Panc1 (cell line): Measurements from ENCODE around the gene ZBTB20. TPM values are rescaled to one million over a fixed set of nuclear protein-coding genes. Genes with fewer than 3 reads are reported as not detected.

Experiments used
- ATAC-seq: fragments of 200-7000 bp; cut with Tn5 transposase; 2 replicates; pipeline ENCODE4 v1.9.1; 2020; ENCODE audit warnings: mild to moderate bottlenecking, moderate library complexity
- BruUV-seq: library from RNA; stranded (reverse); fragments of 400-500 nt; replicated peaks from 2 replicates; lab custom pipeline; 2021; lab: Mats Ljungman, UMichigan
- CTCF ChIA-PET: fragments of 300-600 bp; sonication (Branson Sonifier 250); formaldehyde crosslinking; loops from one replicate; lab custom pipeline; 2022; ENCODE audit warnings: antibody characterized with exemption; lab: Charles Lee
- POLR2A ChIA-PET: fragments of 300-600 bp; sonication (Branson Sonifier 250); formaldehyde crosslinking; loops from one replicate; lab custom pipeline; 2022; ENCODE audit warnings: antibody characterized with exemption; lab: Charles Lee
- DNase-seq: peaks from one replicate; pipeline ENCODE4 v3.0.0-alpha.2; 2010; ENCODE audit warnings: low read depth, low spot score
- H3K27ac ChIP-seq: 2 replicates; pipeline ENCODE4 v1.5.1; 2011; ENCODE audit warnings: mild to moderate bottlenecking, low read length, inconsistent platforms
- H3K27me3 ChIP-seq: fragments of 200-500 bp; sonication (Bioruptor generic); 2 replicates; pipeline ENCODE4 v1.6.0; 2014; ENCODE audit warnings: low read length, inconsistent platforms; ENCODE audit not compliant: control insufficient read depth, insufficient read depth
- H3K36me3 ChIP-seq: fragments of 200-500 bp; sonication (Bioruptor generic); 2 replicates; pipeline ENCODE4 v1.5.1; 2014; ENCODE audit warnings: inconsistent platforms, mild to moderate bottlenecking, low read length, moderate library complexity; ENCODE audit not compliant: control insufficient read depth, insufficient read depth
- H3K4me1 ChIP-seq: 2 replicates; pipeline ENCODE4 v1.5.1; 2011; ENCODE audit warnings: inconsistent platforms, mild to moderate bottlenecking, low read length, moderate library complexity; ENCODE audit not compliant: control insufficient read depth, insufficient read depth
- H3K4me3 ChIP-seq, 2 experiments: 2 replicates each; pipeline ENCODE4 v1.5.1; 2011 to 2012; ENCODE audit warnings: low read depth in 2 of 2, low read length in 2 of 2, mild to moderate bottlenecking in 2 of 2, inconsistent platforms in 1 of 2, moderate library complexity in 1 of 2
- H3K9me3 ChIP-seq: fragments of 200-500 bp; sonication (Bioruptor generic); 2 replicates; pipeline ENCODE4 v1.5.1; 2014; ENCODE audit warnings: low read depth, mild to moderate bottlenecking, inconsistent platforms, low read length, moderate library complexity; ENCODE audit not compliant: control insufficient read depth, insufficient read depth
- CTCF ChIP-seq: fragments of 450-650 bp; IDR thresholded peaks from 2 replicates; pipeline ENCODE4 v1.5.1; 2017; ENCODE audit warnings: mild to moderate bottlenecking
- POLR2AphosphoS5 ChIP-seq: IDR thresholded peaks from 2 replicates; pipeline ENCODE4 v1.6.1; 2012; ENCODE audit warnings: mild to moderate bottlenecking, low read depth, low read length, moderate library complexity
- REST ChIP-seq, 2 experiments: IDR thresholded peaks; 2 replicates each; pipeline ENCODE4 v1.6.1; 2011 to 2012; ENCODE audit warnings: low read depth in 2 of 2, control low read depth in 1 of 2, low read length in 1 of 2, mild to moderate bottlenecking in 1 of 2, moderate library complexity in 1 of 2; ENCODE audit not compliant: insufficient read depth in 1 of 2
- SIN3A ChIP-seq: IDR thresholded peaks from 2 replicates; pipeline ENCODE4 v1.6.1; 2012; ENCODE audit warnings: low read depth, mild to moderate bottlenecking, low read length, moderate library complexity, borderline replicate concordance; ENCODE audit not compliant: insufficient read depth
- TCF7L2 ChIP-seq: IDR thresholded peaks from 2 replicates; pipeline ENCODE4 v1.6.1; 2011; ENCODE audit warnings: mild to moderate bottlenecking, low read depth, low read length, inconsistent platforms
- in situ Hi-C: cut with HindIII; loops from 2 replicates; pipeline ENCODE4 v1.10.0; 2016; ENCODE audit warnings: low sequenced_read_pairs, low pct_unique_long_range_greater_than_20kb
- intact Hi-C: fragments of 100-400 bp; cut with micrococcal nuclease; formaldehyde crosslinking; loops from one replicate; pipeline ENCODE4 v1.10.0; 2022; ENCODE audit not compliant: unreplicated experiment
- total RNA-seq: library from RNA; stranded (reverse); gene quantifications from one replicate; pipeline ENCODE4 v1.2.1, GENCODE V29; 2021; ENCODE audit not compliant: unreplicated experiment

The ZBTB20 gene
- total RNA-seq, 1 experiment from 2014 or later, result 4.1 TPM

- no peaks in the 10 kb centered on the region for H3K9me3 ChIP-seq
- intact Hi-C loops (no loop called here), in situ Hi-C loops (no loop called here)
- CTCF ChIA-PET, result no interaction called here
- no peak overlapping the region for H3K27ac ChIP-seq
- TF ChIP-seq TCF7L2 (no peak), REST (IDR thresholded peaks at IDR 0.05; ENCODE audit: insufficient read depth in 1 of 2, low read depth in 2 of 2, low read length in 1 of 2) (no peak), POLR2AphosphoS5 (no peak), CTCF (no peak), SIN3A (no peak)
- DNase-seq (no peak), ATAC-seq (no peak)
- no peak overlapping the region for H3K4me3 ChIP-seq
- BruUV-seq, result no TSS peak
- POLR2A ChIA-PET, result no interaction called here
- no peaks in the 10 kb centered on the region for H3K36me3 ChIP-seq
- H3K27me3 ChIP-seq, result no peaks in the 10 kb centered on the region
- H3K4me1 ChIP-seq, result no peaks in the 10 kb centered on the region
Measured at GRCh38 chr3:114506591-114507300, 640.3 kb downstream of the ZBTB20 start.

- POLR2A ChIA-PET, result no interaction called here
- H3K27ac ChIP-seq, result no peak overlapping the region
- TF ChIP-seq CTCF, result no peak
- TF ChIP-seq TCF7L2, result no peak
- no peak for TF ChIP-seq REST (IDR thresholded peaks at IDR 0.05; ENCODE audit: insufficient read depth in 1 of 2, low read depth in 2 of 2, low read length in 1 of 2)
- no peak for TF ChIP-seq SIN3A
- no peak for TF ChIP-seq POLR2AphosphoS5
- DNase-seq (no peak), ATAC-seq (no peak)
- H3K27me3 ChIP-seq, result no peaks in the 10 kb centered on the region
- in situ Hi-C loops, result no loop called here
- no peaks in the 10 kb centered on the region for H3K36me3 ChIP-seq
- no peaks in the 10 kb centered on the region for H3K9me3 ChIP-seq
- no peaks in the 10 kb centered on the region for H3K4me1 ChIP-seq
- no TSS peak for BruUV-seq
- intact Hi-C loops, result no loop called here
- CTCF ChIA-PET, result no interaction called here
- H3K4me3 ChIP-seq, result no peak overlapping the region
Measured at GRCh38 chr3:114504941-114505628, 642.0 kb downstream of the ZBTB20 start.
